ENCODE results near the gene RCAN2.

DNA sequence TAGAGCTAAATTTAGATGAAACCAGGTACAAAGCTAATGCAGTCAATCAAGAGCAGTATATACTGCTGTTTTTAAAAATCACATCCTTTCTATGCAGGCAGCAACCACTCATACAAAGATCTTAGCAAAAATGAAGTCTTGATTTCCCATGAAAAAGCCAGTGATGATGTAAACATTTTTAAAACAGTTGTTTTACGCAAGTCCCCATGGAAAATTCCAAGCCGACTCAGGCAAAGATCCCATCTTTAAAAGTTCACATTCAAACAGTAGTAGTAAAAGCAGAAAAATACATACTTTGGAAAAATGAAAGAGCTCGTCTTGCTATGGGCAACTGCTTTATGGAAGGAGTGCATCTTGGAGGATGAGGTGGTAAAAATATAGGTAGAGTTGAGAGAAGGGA is 84.0 kb downstream of the RCAN2 start:
- TF ChIP-seq CTCF (conservative IDR thresholded peaks at IDR 0.05; ENCODE audit: low read depth, low read length), result no peak
- TF ChIP-seq EZH2 (IDR thresholded peaks at IDR 0.05; ENCODE audit: borderline replicate concordance, low read depth, low read length, poor library complexity, severe bottlenecking), result no peak

All from A673 (cell line).